ENCODE results near the gene SYT1.
"Not testable (repeated sequence)": the region's sequence is repeated elsewhere in the genome, so short reads cannot be mapped to it uniquely, and the experiment has no call there.

Gene SYT1

GRCh38 chr12:79199166-79199565 is 334.6 kb downstream of the SYT1 start:
- Histone ChIP-seq H3K27me3 (ENCODE audit: insufficient read depth, low read length) (no peaks in the 10 kb centered on the region), H3K36me3 (ENCODE audit: insufficient read depth, low read length) (no peaks in the 10 kb centered on the region), H2AFZ (ENCODE audit: low read length, unreplicated experiment) (no peak overlapping the region), H3K27ac (ENCODE audit: low read depth, low read length) (no peak overlapping the region), H3K4me3 (ENCODE audit: low read depth, low read length) (no peak overlapping the region), H3K4me1 (ENCODE audit: control insufficient read depth, insufficient read depth, low read length, unreplicated experiment) (peaks cover 8% of the 10 kb centered on the region), H3K79me2 (ENCODE audit: control insufficient read depth, insufficient read depth, low read length, unreplicated experiment) (no peaks in the 10 kb centered on the region)

- no peaks in the 10 kb centered on the region for H3K79me2 ChIP-seq (ENCODE audit: control insufficient read depth, insufficient read depth, low read length, unreplicated experiment)
- no peak overlapping the region for H3K27ac ChIP-seq (ENCODE audit: low read depth, low read length)
- H3K4me3 ChIP-seq (ENCODE audit: low read depth, low read length), result no peak overlapping the region
- H3K27me3 ChIP-seq (ENCODE audit: insufficient read depth, low read length), result no peaks in the 10 kb centered on the region
- peaks cover 8% of the 10 kb centered on the region for H3K4me1 ChIP-seq (ENCODE audit: control insufficient read depth, insufficient read depth, low read length, unreplicated experiment)
- H3K36me3 ChIP-seq (ENCODE audit: insufficient read depth, low read length), result no peaks in the 10 kb centered on the region
- no peak overlapping the region for H2AFZ ChIP-seq (ENCODE audit: low read length, unreplicated experiment)
Measured at GRCh38 chr12:79200176-79200575, 335.6 kb downstream of the SYT1 start.

- H3K27me3 ChIP-seq (ENCODE audit: insufficient read depth, low read length), result no peaks in the 10 kb centered on the region
- H3K4me3 ChIP-seq (ENCODE audit: low read depth, low read length), result 0 out of 2 replicates have a peak overlapping the region, but pooled peaks have one; percentile 16
- H2AFZ ChIP-seq (ENCODE audit: low read length, unreplicated experiment), result no peak overlapping the region
- H3K79me2 ChIP-seq (ENCODE audit: control insufficient read depth, insufficient read depth, low read length, unreplicated experiment), result no peaks in the 10 kb centered on the region
- no peak overlapping the region for H3K27ac ChIP-seq (ENCODE audit: low read depth, low read length)
- H3K36me3 ChIP-seq (ENCODE audit: insufficient read depth, low read length), result no peaks in the 10 kb centered on the region
- peaks cover 14% of the 10 kb centered on the region for H3K4me1 ChIP-seq (ENCODE audit: control insufficient read depth, insufficient read depth, low read length, unreplicated experiment)
Measured at GRCh38 chr12:79203058-79203647, 338.6 kb downstream of the SYT1 start.

- no peak overlapping the region for H3K27ac ChIP-seq (ENCODE audit: low read depth, low read length)
- no peaks in the 10 kb centered on the region for H3K79me2 ChIP-seq (ENCODE audit: control insufficient read depth, insufficient read depth, low read length, unreplicated experiment)
- no peaks in the 10 kb centered on the region for H3K27me3 ChIP-seq (ENCODE audit: insufficient read depth, low read length)
- no peaks in the 10 kb centered on the region for H3K36me3 ChIP-seq (ENCODE audit: insufficient read depth, low read length)
- no peak overlapping the region for H2AFZ ChIP-seq (ENCODE audit: low read length, unreplicated experiment)
- peaks cover 11% of the 10 kb centered on the region for H3K4me1 ChIP-seq (ENCODE audit: control insufficient read depth, insufficient read depth, low read length, unreplicated experiment)
- H3K4me3 ChIP-seq (ENCODE audit: low read depth, low read length), result no peak overlapping the region
Measured at GRCh38 chr12:79206871-79207270, 342.3 kb downstream of the SYT1 start.

- not testable (repeated sequence) for H3K4me3 ChIP-seq (ENCODE audit: low read depth, low read length); H3K27ac ChIP-seq (ENCODE audit: low read depth, low read length); H3K4me1 ChIP-seq (ENCODE audit: control insufficient read depth, insufficient read depth, low read length, unreplicated experiment); H3K27me3 ChIP-seq (ENCODE audit: insufficient read depth, low read length); H2AFZ ChIP-seq (ENCODE audit: low read length, unreplicated experiment); H3K79me2 ChIP-seq (ENCODE audit: control insufficient read depth, insufficient read depth, low read length, unreplicated experiment); H3K36me3 ChIP-seq (ENCODE audit: insufficient read depth, low read length)
Measured at GRCh38 chr12:79210403-79210802, 345.8 kb downstream of the SYT1 start.

- no peak overlapping the region for H3K27ac ChIP-seq (ENCODE audit: low read depth, low read length)
- no peaks in the 10 kb centered on the region; the same call in 1 of the 2 replicates for H3K36me3 ChIP-seq (ENCODE audit: insufficient read depth, low read length)
- H3K4me3 ChIP-seq (ENCODE audit: low read depth, low read length), result no peak overlapping the region
- H3K4me1 ChIP-seq (ENCODE audit: control insufficient read depth, insufficient read depth, low read length, unreplicated experiment), result no peaks in the 10 kb centered on the region
- H2AFZ ChIP-seq (ENCODE audit: low read length, unreplicated experiment), result no peak overlapping the region
- H3K27me3 ChIP-seq (ENCODE audit: insufficient read depth, low read length), result no peaks in the 10 kb centered on the region
- H3K79me2 ChIP-seq (ENCODE audit: control insufficient read depth, insufficient read depth, low read length, unreplicated experiment), result no peaks in the 10 kb centered on the region
Measured at GRCh38 chr12:79217306-79217705, 352.7 kb downstream of the SYT1 start.

GRCh38 chr12:79223210-79223609 is 358.6 kb downstream of the SYT1 start:
- no peak overlapping the region for H3K27ac ChIP-seq (ENCODE audit: low read depth, low read length)
- no peaks in the 10 kb centered on the region for H3K4me1 ChIP-seq (ENCODE audit: control insufficient read depth, insufficient read depth, low read length, unreplicated experiment)
- H3K36me3 ChIP-seq (ENCODE audit: insufficient read depth, low read length), result no peaks in the 10 kb centered on the region; the same call in 1 of the 2 replicates

GRCh38 chr12:79223761-79224160 is 359.2 kb downstream of the SYT1 start:
- no peaks in the 10 kb centered on the region; the same call in 1 of the 2 replicates for H3K36me3 ChIP-seq (ENCODE audit: insufficient read depth, low read length)
- no peaks in the 10 kb centered on the region for H3K27me3 ChIP-seq (ENCODE audit: insufficient read depth, low read length)
- no peaks in the 10 kb centered on the region for H3K79me2 ChIP-seq (ENCODE audit: control insufficient read depth, insufficient read depth, low read length, unreplicated experiment)
- no peak overlapping the region for H2AFZ ChIP-seq (ENCODE audit: low read length, unreplicated experiment)
- H3K4me1 ChIP-seq (ENCODE audit: control insufficient read depth, insufficient read depth, low read length, unreplicated experiment), result no peaks in the 10 kb centered on the region
- no peak overlapping the region for H3K27ac ChIP-seq (ENCODE audit: low read depth, low read length)
- no peak overlapping the region for H3K4me3 ChIP-seq (ENCODE audit: low read depth, low read length)

More at GRCh38 chr12:79223210-79223609, 358.6 kb downstream of the SYT1 start:
- Histone ChIP-seq H2AFZ (ENCODE audit: low read length, unreplicated experiment) (no peak overlapping the region), H3K79me2 (ENCODE audit: control insufficient read depth, insufficient read depth, low read length, unreplicated experiment) (no peaks in the 10 kb centered on the region), H3K27me3 (ENCODE audit: insufficient read depth, low read length) (no peaks in the 10 kb centered on the region), H3K4me3 (ENCODE audit: low read depth, low read length) (no peak overlapping the region)

- Histone ChIP-seq H2AFZ (ENCODE audit: low read length, unreplicated experiment) (no peak overlapping the region), H3K4me3 (ENCODE audit: low read depth, low read length) (no peak overlapping the region), H3K4me1 (ENCODE audit: control insufficient read depth, insufficient read depth, low read length, unreplicated experiment) (no peaks in the 10 kb centered on the region), H3K79me2 (ENCODE audit: control insufficient read depth, insufficient read depth, low read length, unreplicated experiment) (no peaks in the 10 kb centered on the region), H3K27ac (ENCODE audit: low read depth, low read length) (no peak overlapping the region), H3K36me3 (ENCODE audit: insufficient read depth, low read length) (no peaks in the 10 kb centered on the region), H3K27me3 (ENCODE audit: insufficient read depth, low read length) (no peaks in the 10 kb centered on the region)
Measured at GRCh38 chr12:79227091-79227490, 362.5 kb downstream of the SYT1 start.

GRCh38 chr12:79227646-79228045 is 363.1 kb downstream of the SYT1 start:
- Histone ChIP-seq H3K4me1 (ENCODE audit: control insufficient read depth, insufficient read depth, low read length, unreplicated experiment) (no peaks in the 10 kb centered on the region), H2AFZ (ENCODE audit: low read length, unreplicated experiment) (no peak overlapping the region), H3K36me3 (ENCODE audit: insufficient read depth, low read length) (no peaks in the 10 kb centered on the region), H3K27ac (ENCODE audit: low read depth, low read length) (no peak overlapping the region), H3K27me3 (ENCODE audit: insufficient read depth, low read length) (no peaks in the 10 kb centered on the region), H3K4me3 (ENCODE audit: low read depth, low read length) (no peak overlapping the region), H3K79me2 (ENCODE audit: control insufficient read depth, insufficient read depth, low read length, unreplicated experiment) (no peaks in the 10 kb centered on the region)

- Histone ChIP-seq H3K4me1 (ENCODE audit: control insufficient read depth, insufficient read depth, low read length, unreplicated experiment) (no peaks in the 10 kb centered on the region), H2AFZ (ENCODE audit: low read length, unreplicated experiment) (no peak overlapping the region), H3K27me3 (ENCODE audit: insufficient read depth, low read length) (no peaks in the 10 kb centered on the region), H3K79me2 (ENCODE audit: control insufficient read depth, insufficient read depth, low read length, unreplicated experiment) (no peaks in the 10 kb centered on the region), H3K27ac (ENCODE audit: low read depth, low read length) (no peak overlapping the region), H3K4me3 (ENCODE audit: low read depth, low read length) (no peak overlapping the region), H3K36me3 (ENCODE audit: insufficient read depth, low read length) (no peaks in the 10 kb centered on the region)
Measured at GRCh38 chr12:79233341-79233781, 368.8 kb downstream of the SYT1 start.

Data from ACC112 (cell line).